Fibroblast of lung (primary cell): ENCODE results near the gene LANCL3. TPM values are rescaled to one million over a fixed set of nuclear protein-coding genes. Genes with fewer than 3 reads are reported as not detected.

Experiments used
- DNase-seq, 2 donors: peaks; one replicate each; pipeline versions ENCODE4 v3.0.0 to v3.0.0-alpha.2; 2010; ENCODE audit warnings: low read depth in 2 of 2
- H2AFZ ChIP-seq: 2 replicates; pipeline ENCODE4 v1.5.1; 2012; ENCODE audit warnings: low read length, control low read depth, inconsistent platforms
- H3K27ac ChIP-seq: 2 replicates; pipeline ENCODE4 v1.5.1; 2011; ENCODE audit warnings: low read length, control low read depth; ENCODE audit not compliant: insufficient read depth
- H3K27me3 ChIP-seq: 2 replicates; pipeline ENCODE4 v1.5.1; 2011; ENCODE audit warnings: mild to moderate bottlenecking, low read length; ENCODE audit not compliant: control insufficient read depth, insufficient read depth
- H3K36me3 ChIP-seq: 2 replicates; pipeline ENCODE4 v1.5.1; 2011; ENCODE audit warnings: low read length; ENCODE audit not compliant: control insufficient read depth, insufficient read depth
- H3K4me1 ChIP-seq: 2 replicates; pipeline ENCODE4 v1.5.1; 2011; ENCODE audit warnings: low read length; ENCODE audit not compliant: control insufficient read depth, insufficient read depth; ENCODE audit errors: extremely low read depth
- H3K4me2 ChIP-seq: 2 replicates; pipeline ENCODE4 v1.5.1; 2011; ENCODE audit warnings: low read length, control low read depth; ENCODE audit not compliant: insufficient read depth; ENCODE audit errors: extremely low read depth
- H3K4me3 ChIP-seq, 4 experiments: fragments of 200-600 bp in 1 of 4; sonication (generic) in 1 of 4; replicated peaks in 1 of 4; 2 replicates each; pipeline ENCODE4 v1.5.1; 2011 to 2016; ENCODE audit warnings: low read length in 4 of 4, low read depth in 3 of 4, mild to moderate bottlenecking in 3 of 4, control low read depth in 2 of 4, inconsistent platforms in 1 of 4, mixed read lengths in 1 of 4; ENCODE audit not compliant: insufficient read depth in 1 of 4; ENCODE audit errors: control extremely low read depth in 1 of 4
- H3K79me2 ChIP-seq: 2 replicates; pipeline ENCODE4 v1.5.1; 2012; ENCODE audit warnings: mild to moderate bottlenecking, low read length, inconsistent platforms; ENCODE audit not compliant: control insufficient read depth, insufficient read depth
- H3K9ac ChIP-seq: 2 replicates; pipeline ENCODE4 v1.5.1; 2011; ENCODE audit warnings: mild to moderate bottlenecking, low read length, control low read depth; ENCODE audit not compliant: insufficient read depth
- H3K9me3 ChIP-seq: 2 replicates; pipeline ENCODE4 v1.5.1; 2012; ENCODE audit warnings: low read depth, low read length; ENCODE audit not compliant: control insufficient read depth, insufficient read depth
- H4K20me1 ChIP-seq: 2 replicates; pipeline ENCODE4 v1.5.1; 2011; ENCODE audit warnings: low read length; ENCODE audit not compliant: control insufficient read depth, insufficient read depth; ENCODE audit errors: extremely low read depth
- CTCF ChIP-seq, 2 donors: IDR thresholded peaks in 1 of 2; conservative IDR thresholded peaks in 1 of 2; 1 replicate in 1 of 2; 2 replicates in 1 of 2; pipeline ENCODE4 v1.5.1; 2011 to 2012; ENCODE audit warnings: low read length in 2 of 2, control low read depth in 1 of 2, inconsistent platforms in 1 of 2, low read depth in 1 of 2, mild to moderate bottlenecking in 1 of 2
- EZH2 ChIP-seq: IDR thresholded peaks from 2 replicates; pipeline ENCODE4 v1.5.1; 2012; ENCODE audit warnings: low read length, control low read depth, mild to moderate bottlenecking; ENCODE audit errors: missing control alignments
- polyA plus RNA-seq, 2 donors: library from polyadenylated mRNA; depleted of rRNA in 1 of 2; stranded (reverse) in 1 of 2; unstranded in 1 of 2; fragments of >200 nt; gene quantifications; 2 replicates each; pipeline ENCODE4 v1.2.1, GENCODE V29; 2011 to 2012; ENCODE audit warnings: missing spikeins in 1 of 2
- total RNA-seq: library from RNA; depleted of rRNA; stranded (reverse); fragments of >200 nt; gene quantifications from 2 replicates; pipeline ENCODE4 v1.2.1, GENCODE V29; 2014

LANCL3 gene
- total and polyA plus RNA-seq, 2 donors (not counting 1 experiment from before 2014, with no cell fraction given): under 0.01 to 0.02 TPM

DNA sequence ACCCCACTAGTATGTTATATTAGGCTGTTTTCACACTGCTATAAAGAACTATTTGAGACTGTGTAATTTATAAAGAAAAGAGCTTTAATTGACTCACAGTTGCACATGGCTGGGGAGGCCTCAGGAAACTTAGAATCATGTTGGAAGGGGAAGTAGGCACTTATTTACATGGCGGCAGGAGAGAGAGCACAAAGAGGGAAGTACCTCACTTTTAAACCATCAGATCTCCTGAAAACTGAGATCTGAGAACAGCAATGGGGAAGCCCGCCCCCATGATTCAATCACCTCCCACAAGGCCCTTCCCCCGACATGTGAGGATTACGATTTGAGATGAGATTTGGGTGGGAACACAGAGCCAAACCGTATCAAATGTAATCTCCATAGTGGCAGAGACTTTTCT, 68.7 kb downstream of the LANCL3 start:
- H3K9me3 ChIP-seq: no peaks in the 10 kb centered on the region
- no peaks in the 10 kb centered on the region for H3K4me1 ChIP-seq
- no peak overlapping the region for H3K4me2 ChIP-seq
- no peak overlapping the region for H3K4me3 ChIP-seq
- H3K9ac ChIP-seq: no peak overlapping the region
- no peaks in the 10 kb centered on the region for H4K20me1 ChIP-seq
- DNase-seq: no peak
- no peak overlapping the region for H3K27ac ChIP-seq
- H3K36me3 ChIP-seq: no peaks in the 10 kb centered on the region
- no peak overlapping the region for H2AFZ ChIP-seq
- TF ChIP-seq CTCF (conservative IDR thresholded peaks at IDR 0.05 in 1 of 2, IDR thresholded peaks at IDR 0.05 in 1 of 2; ENCODE audit: low read depth in 1 of 2, low read length in 2 of 2) (no peak), EZH2 (no peak)
- no peaks in the 10 kb centered on the region for H3K27me3 ChIP-seq
- no peaks in the 10 kb centered on the region for H3K79me2 ChIP-seq

- Histone ChIP-seq H3K4me1 (no peaks in the 10 kb centered on the region), H3K36me3 (no peaks in the 10 kb centered on the region), H3K4me3 (no peak overlapping the region), H2AFZ (no peak overlapping the region), H3K79me2 (no peaks in the 10 kb centered on the region), H3K4me2 (no peak overlapping the region), H4K20me1 (no peaks in the 10 kb centered on the region), H3K9me3 (no peaks in the 10 kb centered on the region), H3K27me3 (no peaks in the 10 kb centered on the region), H3K27ac (no peak overlapping the region), H3K9ac (no peak overlapping the region)
- no peak for TF ChIP-seq EZH2
- no peak for DNase-seq
Measured at GRCh38 chrX:37641859-37642258, 70.4 kb downstream of the LANCL3 start.

- H3K4me3 ChIP-seq: no peak overlapping the region
- no peak overlapping the region for H2AFZ ChIP-seq
- no peaks in the 10 kb centered on the region for H3K4me1 ChIP-seq
- no peak overlapping the region for H3K9ac ChIP-seq
- TF ChIP-seq EZH2: no peak
- TF ChIP-seq CTCF (conservative IDR thresholded peaks at IDR 0.05 in 1 of 2, IDR thresholded peaks at IDR 0.05 in 1 of 2; ENCODE audit: low read depth in 1 of 2, low read length in 2 of 2): no peak
- no peak for DNase-seq
- H3K27me3 ChIP-seq: no peaks in the 10 kb centered on the region
- no peaks in the 10 kb centered on the region for H3K9me3 ChIP-seq
- no peaks in the 10 kb centered on the region for H4K20me1 ChIP-seq
- no peaks in the 10 kb centered on the region for H3K36me3 ChIP-seq
- no peaks in the 10 kb centered on the region for H3K79me2 ChIP-seq
- H3K4me2 ChIP-seq: no peak overlapping the region
- H3K27ac ChIP-seq: no peak overlapping the region
Measured at GRCh38 chrX:37644381-37645305, 73.2 kb downstream of the LANCL3 start.
